K562 (cell line): Measurements from ENCODE around the gene RBBP5. TPM values are rescaled to one million over a fixed set of nuclear protein-coding genes. Genes with fewer than 3 reads are reported as not detected.
A peak's percentile ranks its signal among the peaks of the same experiment; 100 is the strongest.

ENCODE experiments used
- ATAC-seq: fragments of 200-7000 bp; cut with Tn5 transposase; 3 replicates; pipeline ENCODE4 v1.9.1; 2020; ENCODE audit warnings: moderate library complexity
- BruUV-seq: library from RNA; stranded (reverse); fragments of 400-500 nt; replicated peaks from 2 replicates; lab custom pipeline; 2021; lab: Mats Ljungman, UMichigan
- CTCF ChIA-PET: fragments of 300-600 bp; formaldehyde crosslinking; extraction: SDS; loops from one replicate; lab custom pipeline; 2021; ENCODE audit warnings: low intra/inter-chr PET ratio; lab: Yijun Ruan, JAX
- POLR2A ChIA-PET: fragments of 300-600, 350-650 bp; sonication (Branson Sonifier 250); formaldehyde crosslinking; extraction: SDS; loops from one replicate; lab custom pipeline; 2021; ENCODE audit warnings: antibody characterized with exemption, inconsistent platforms; lab: Yijun Ruan, JAX
- DNase-seq, 4 experiments: peaks; one replicate each; pipeline versions ENCODE4 v3.0.0 to v3.0.0-alpha.2; 2011 to 2018; ENCODE audit warnings: low spot score in 3 of 4, mixed read lengths in 3 of 4; ENCODE audit errors: extremely low read depth in 1 of 4
- FAIRE-seq: peaks from 2 replicates; lab custom pipeline; 2011; peaks lifted over from hg19 to GRCh38; lab: Jason Lieb, UNC
- H2AFZ ChIP-seq: 2 replicates; pipeline ENCODE4 v1.6.0; 2011; ENCODE audit warnings: low read depth, low read length, control low read depth, inconsistent platforms
- H3K27ac ChIP-seq: fragments of 200-600 bp; 3 replicates; pipeline ENCODE4 v1.8.0; 2011; ENCODE audit warnings: low read depth, mild to moderate bottlenecking, control low read depth, inconsistent platforms, low read length, moderate library complexity, mixed read lengths; ENCODE audit errors: extremely low read depth
- H3K27me3 ChIP-seq, 2 experiments: fragments of 300-600 bp in 1 of 2; 2 replicates in 1 of 2; 3 replicates in 1 of 2; pipeline versions ENCODE4 v1.6.0 to v1.8.0; 2011; ENCODE audit warnings: inconsistent platforms in 2 of 2, low read length in 2 of 2, mild to moderate bottlenecking in 1 of 2, mixed read lengths in 1 of 2, moderate library complexity in 1 of 2; ENCODE audit not compliant: control insufficient read depth in 2 of 2, insufficient read depth in 2 of 2
- H3K36me3 ChIP-seq: fragments of 300-600 bp; 3 replicates; pipeline ENCODE4 v1.8.0; 2011; ENCODE audit warnings: mild to moderate bottlenecking, low read length, inconsistent platforms; ENCODE audit not compliant: control insufficient read depth, insufficient read depth
- H3K4me1 ChIP-seq, 2 experiments: fragments of 200-600 bp in 1 of 2; replicated peaks in 1 of 2; 2 replicates in 1 of 2; 3 replicates in 1 of 2; pipeline versions ENCODE4 v1.5.1 to v1.8.0; 2011; ENCODE audit warnings: inconsistent platforms in 2 of 2, low read length in 2 of 2, mild to moderate bottlenecking in 1 of 2, mixed read lengths in 1 of 2, moderate library complexity in 1 of 2; ENCODE audit not compliant: control insufficient read depth in 2 of 2, insufficient read depth in 2 of 2
- H3K4me2 ChIP-seq: 2 replicates; pipeline ENCODE4 v1.6.1; 2011; ENCODE audit warnings: low read length, control low read depth, inconsistent platforms, mixed read lengths; ENCODE audit not compliant: insufficient read depth
- H3K4me3 ChIP-seq: fragments of 200-600 bp; sonication (generic), shearing (Covaris generic); 2 replicates; pipeline ENCODE4 v1.5.1; 2016; ENCODE audit warnings: control low read depth, inconsistent platforms
- H3K79me2 ChIP-seq: fragments of 200-600 bp; 3 replicates; pipeline ENCODE4 v1.8.0; 2011; ENCODE audit warnings: low read length, inconsistent platforms; ENCODE audit not compliant: control insufficient read depth, insufficient read depth
- H3K9ac ChIP-seq, 2 experiments: 2 replicates each; pipeline versions ENCODE4 v1.6.0 to v1.6.1; 2011; ENCODE audit warnings: low read depth in 2 of 2, low read length in 2 of 2, control low read depth in 1 of 2, inconsistent platforms in 1 of 2, mild to moderate bottlenecking in 1 of 2, mixed read lengths in 1 of 2; ENCODE audit not compliant: insufficient read depth in 1 of 2
- H3K9me1 ChIP-seq: one replicate; pipeline ENCODE4 v1.6.0; 2011; ENCODE audit warnings: inconsistent platforms, mild to moderate bottlenecking, low read length, moderate library complexity; ENCODE audit not compliant: control insufficient read depth, insufficient read depth
- H3K9me3 ChIP-seq: replicated peaks from 2 replicates; pipeline ENCODE4 v1.5.1; 2011; ENCODE audit warnings: low read depth, low read length, inconsistent platforms; ENCODE audit not compliant: control insufficient read depth, insufficient read depth
- H4K20me1 ChIP-seq: replicated peaks from 2 replicates; pipeline ENCODE4 v1.6.1; 2011; ENCODE audit warnings: low read length, inconsistent platforms, mixed read lengths; ENCODE audit not compliant: control insufficient read depth, insufficient read depth
- C11orf30 ChIP-seq: fragments of 450-650 bp; IDR thresholded peaks from 2 replicates; pipeline ENCODE4 v1.6.1; 2016; ENCODE audit warnings: low read depth, mild to moderate bottlenecking
- KAT8 ChIP-seq: fragments of 450-650 bp; IDR thresholded peaks from 2 replicates; pipeline ENCODE4 v1.6.1; 2016; ENCODE audit warnings: low read depth, mild to moderate bottlenecking
- MAFF ChIP-seq: IDR thresholded peaks from 2 replicates; pipeline ENCODE4 v1.6.1; 2012; ENCODE audit warnings: low read length, improper control_type of control experiment
- MAFG ChIP-seq: fragments of 450-650 bp; conservative IDR thresholded peaks from 2 replicates; pipeline ENCODE4 v1.6.1; 2016; ENCODE audit warnings: missing genetic modification characterization, missing compliant biosample characterization
- NFE2 ChIP-seq: IDR thresholded peaks from 2 replicates; pipeline ENCODE4 v1.6.1; 2014; ENCODE audit warnings: antibody characterized with exemption, low read depth
- RBFOX2 ChIP-seq: fragments of 200-400 bp; formaldehyde crosslinking; IDR thresholded peaks from 2 replicates; pipeline ENCODE4 v1.6.1; 2017; ENCODE audit warnings: low read depth, mild to moderate bottlenecking, low read length, moderate library complexity
- SMARCB1 ChIP-seq: IDR thresholded peaks from 2 replicates; pipeline ENCODE4 v1.6.1; 2011; ENCODE audit warnings: improper control_type of control experiment, low read depth; ENCODE audit not compliant: insufficient read length
- SMARCE1 ChIP-seq: fragments of 450-650 bp; IDR thresholded peaks from 2 replicates; pipeline ENCODE4 v1.7.1; 2016; ENCODE audit warnings: mild to moderate bottlenecking
- ZBTB8A ChIP-seq: fragments of 450-650 bp; IDR thresholded peaks from 2 replicates; pipeline ENCODE4 v1.6.1; 2018; ENCODE audit warnings: mild to moderate bottlenecking, moderate library complexity; ENCODE audit not compliant: partially characterized antibody
- ZNF316 ChIP-seq: fragments of 450-650 bp; IDR thresholded peaks from 2 replicates; pipeline ENCODE4 v1.6.1; 2016
- WGBS: fragments of 100-300 bp; shearing (Covaris generic); methylation state at CpG from one replicate; pipeline ENCODE4 v1.1.6; 2016; ENCODE audit warnings: low coverage, mixed read lengths; ENCODE audit not compliant: insufficient coverage; ENCODE audit errors: missing lambda C conversion rate; 5-methylcytosine and 5-hydroxymethylcytosine counted together
- in situ Hi-C: fragments of 300-500 bp; cut with MboI; formaldehyde crosslinking; loops from 4 replicates; pipeline ENCODE4 v1.15.0; 2018; ENCODE audit warnings: inconsistent platforms, mixed read lengths
- intact Hi-C: fragments of 100-400 bp; cut with micrococcal nuclease; formaldehyde crosslinking; loops from 2 replicates; pipeline ENCODE4 v1.14.2; 2022
- polyA plus RNA-seq, 8 experiments: library from polyadenylated mRNA; depleted of rRNA in 4 of 8; stranded (reverse) in 5 of 8; unstranded in 3 of 8; fragments of >200 nt; fragmentation: Nextera tagmentation in 2 of 8; fragmentation: Illumina TruSeq in 1 of 8; extraction: Ambion mirVana in 2 of 8; extraction: Trizol in 1 of 8; gene quantifications; 2 replicates each; pipeline versions ENCODE4 v1.2.1 to v1.2.3, GENCODE V29; 2011 to 2014; ENCODE audit warnings: inconsistent platforms in 1 of 8, missing spikeins in 1 of 8
- total RNA-seq, 7 experiments: library from RNA; depleted of rRNA in 6 of 7; stranded (reverse); fragments of >200 nt in 6 of 7; fragmentation: Illumina TruSeq in 2 of 7; extraction: Trizol in 2 of 7; gene quantifications; 2 replicates each; pipeline versions ENCODE4 v1.2.1 to v1.2.3, GENCODE V29; 2011 to 2021; ENCODE audit warnings: low replicate concordance in 1 of 7
- TF ChIP-seq, protein P1 (sequence below): fragments of 450-650 bp; IDR thresholded peaks from 2 replicates; pipeline ENCODE4 v1.7.1; 2018; ENCODE audit warnings: mild to moderate bottlenecking, low read depth; ENCODE audit not compliant: partially characterized antibody
- TF ChIP-seq, protein P2 (sequence below), 3 experiments: fragments of 200-800 bp in 1 of 3; fragments of 250-450 bp in 1 of 3; fragments of 450-650 bp in 1 of 3; sonication (Bioruptor Pico) in 1 of 3; sonication (Bioruptor generic) in 1 of 3; formaldehyde crosslinking in 1 of 3; IDR thresholded peaks; 2 replicates each; pipeline versions ENCODE4 v1.6.1 to v1.8.0; 2016 to 2022; ENCODE audit warnings: mild to moderate bottlenecking in 2 of 3, missing genetic modification characterization in 2 of 3, missing compliant biosample characterization in 1 of 3, moderate library complexity in 1 of 3

The RBBP5 gene
- total and polyA plus RNA-seq, 9 of the 15 experiments (the other 6 are each of a cell fraction or from before 2014, with no cell fraction given), result 17.2 to 37.4 (median 28.4) TPM

- FAIRE-seq (no peak), ATAC-seq (no peak), DNase-seq (peak in 1 of 4 experiments; percentile 39)
- H3K27me3 ChIP-seq, result no peaks in the 10 kb centered on the region
- no peak overlapping the region for H3K4me3 ChIP-seq
- peak; percentile 71 for TF ChIP-seq NFE2
- TF ChIP-seq KAT8, result no peak
- TF ChIP-seq SMARCE1, result 0 out of 2 replicates have a peak, but pooled peaks have one; percentile 9
- TF ChIP-seq, protein P1, sequence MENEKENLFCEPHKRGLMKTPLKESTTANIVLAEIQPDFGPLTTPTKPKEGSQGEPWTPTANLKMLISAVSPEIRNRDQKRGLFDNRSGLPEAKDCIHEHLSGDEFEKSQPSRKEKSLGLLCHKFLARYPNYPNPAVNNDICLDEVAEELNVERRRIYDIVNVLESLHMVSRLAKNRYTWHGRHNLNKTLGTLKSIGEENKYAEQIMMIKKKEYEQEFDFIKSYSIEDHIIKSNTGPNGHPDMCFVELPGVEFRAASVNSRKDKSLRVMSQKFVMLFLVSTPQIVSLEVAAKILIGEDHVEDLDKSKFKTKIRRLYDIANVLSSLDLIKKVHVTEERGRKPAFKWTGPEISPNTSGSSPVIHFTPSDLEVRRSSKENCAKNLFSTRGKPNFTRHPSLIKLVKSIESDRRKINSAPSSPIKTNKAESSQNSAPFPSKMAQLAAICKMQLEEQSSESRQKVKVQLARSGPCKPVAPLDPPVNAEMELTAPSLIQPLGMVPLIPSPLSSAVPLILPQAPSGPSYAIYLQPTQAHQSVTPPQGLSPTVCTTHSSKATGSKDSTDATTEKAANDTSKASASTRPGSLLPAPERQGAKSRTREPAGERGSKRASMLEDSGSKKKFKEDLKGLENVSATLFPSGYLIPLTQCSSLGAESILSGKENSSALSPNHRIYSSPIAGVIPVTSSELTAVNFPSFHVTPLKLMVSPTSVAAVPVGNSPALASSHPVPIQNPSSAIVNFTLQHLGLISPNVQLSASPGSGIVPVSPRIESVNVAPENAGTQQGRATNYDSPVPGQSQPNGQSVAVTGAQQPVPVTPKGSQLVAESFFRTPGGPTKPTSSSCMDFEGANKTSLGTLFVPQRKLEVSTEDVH, result no peak
- TF ChIP-seq, protein P2, sequence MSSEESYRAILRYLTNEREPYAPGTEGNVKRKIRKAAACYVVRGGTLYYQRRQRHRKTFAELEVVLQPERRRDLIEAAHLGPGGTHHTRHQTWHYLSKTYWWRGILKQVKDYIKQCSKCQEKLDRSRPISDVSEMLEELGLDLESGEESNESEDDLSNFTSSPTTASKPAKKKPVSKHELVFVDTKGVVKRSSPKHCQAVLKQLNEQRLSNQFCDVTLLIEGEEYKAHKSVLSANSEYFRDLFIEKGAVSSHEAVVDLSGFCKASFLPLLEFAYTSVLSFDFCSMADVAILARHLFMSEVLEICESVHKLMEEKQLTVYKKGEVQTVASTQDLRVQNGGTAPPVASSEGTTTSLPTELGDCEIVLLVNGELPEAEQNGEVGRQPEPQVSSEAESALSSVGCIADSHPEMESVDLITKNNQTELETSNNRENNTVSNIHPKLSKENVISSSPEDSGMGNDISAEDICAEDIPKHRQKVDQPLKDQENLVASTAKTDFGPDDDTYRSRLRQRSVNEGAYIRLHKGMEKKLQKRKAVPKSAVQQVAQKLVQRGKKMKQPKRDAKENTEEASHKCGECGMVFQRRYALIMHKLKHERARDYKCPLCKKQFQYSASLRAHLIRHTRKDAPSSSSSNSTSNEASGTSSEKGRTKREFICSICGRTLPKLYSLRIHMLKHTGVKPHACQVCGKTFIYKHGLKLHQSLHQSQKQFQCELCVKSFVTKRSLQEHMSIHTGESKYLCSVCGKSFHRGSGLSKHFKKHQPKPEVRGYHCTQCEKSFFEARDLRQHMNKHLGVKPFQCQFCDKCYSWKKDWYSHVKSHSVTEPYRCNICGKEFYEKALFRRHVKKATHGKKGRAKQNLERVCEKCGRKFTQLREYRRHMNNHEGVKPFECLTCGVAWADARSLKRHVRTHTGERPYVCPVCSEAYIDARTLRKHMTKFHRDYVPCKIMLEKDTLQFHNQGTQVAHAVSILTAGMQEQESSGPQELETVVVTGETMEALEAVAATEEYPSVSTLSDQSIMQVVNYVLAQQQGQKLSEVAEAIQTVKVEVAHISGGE (CRISPR knock-in tag; IDR thresholded peaks at IDR 0.05), result peak in 1 of 3 experiments; percentile 23; a peak in 1 of 6 replicates
- peak; percentile 55; the same call in 1 of the 2 replicates for TF ChIP-seq ZNF316
- TF ChIP-seq SMARCB1, result no peak
- TF ChIP-seq MAFG, result peak; percentile 72
- TF ChIP-seq C11orf30, result peak; percentile 31
- peak; percentile 19; the same call in 1 of the 2 replicates for TF ChIP-seq RBFOX2
- no peak for TF ChIP-seq ZBTB8A
- peak; percentile 23; the same call in 1 of the 2 replicates for TF ChIP-seq MAFF
- in situ Hi-C loops, result no loop called here
- ChIA-PET POLR2A (interaction anchor here (1.0 to 5.9 kb wide), 3 partner anchors 8 to 159 kb away, joined by 3 to 55 read pairs (median 6); no protein-coding TSS in a partner anchor), CTCF (no interaction called here)
- H4K20me1 ChIP-seq, result peaks cover 8% of the 10 kb centered on the region; the same call in 1 of the 2 replicates
- no peaks in the 10 kb centered on the region for H3K9me1 ChIP-seq
- H3K4me1 ChIP-seq, result peaks cover 16 to 19% of the 10 kb centered on the region in 2 experiments; a peak in 4 of 5 replicates
- no peaks in the 10 kb centered on the region for H3K9me3 ChIP-seq
- 33% methylated on average over 2 of the region's 2 CpGs for WGBS
- intact Hi-C loops, result no loop called here
- no peak overlapping the region for H3K27ac ChIP-seq
- peaks cover 58% of the 10 kb centered on the region for H3K79me2 ChIP-seq
- no peak overlapping the region for H2AFZ ChIP-seq
- peaks cover 50% of the 10 kb centered on the region for H3K36me3 ChIP-seq
- H3K9ac ChIP-seq, result no peak overlapping the region
- no peak overlapping the region for H3K4me2 ChIP-seq
- BruUV-seq, result no TSS peak
These were observed 3.0 kb downstream of the RBBP5 start for GRCh38 chr1:205118752-205119151.
